Liver (tissue), 9 donors: ENCODE data around the gene HRH3. TPM values are rescaled to one million over a fixed set of nuclear protein-coding genes. Genes with fewer than 3 reads are reported as not detected.

Experiments used
- DNase-seq: peaks from one replicate; pipeline ENCODE4 v3.0.0-alpha.2; 2017; ENCODE audit warnings: low spot score
- H3K27ac ChIP-seq, 2 donors: one replicate each; pipeline ENCODE4 v1.7.0; 2013; ENCODE audit warnings: inconsistent platforms in 2 of 2, low read length in 2 of 2, control low read depth in 1 of 2, low read depth in 1 of 2, mild to moderate bottlenecking in 1 of 2
- H3K27me3 ChIP-seq, 4 donors: one replicate each; pipeline versions ENCODE4 v1.6.1 to v1.7.0; 2013; ENCODE audit warnings: low read length in 3 of 4, inconsistent platforms in 1 of 4, mild to moderate bottlenecking in 1 of 4, moderate library complexity in 1 of 4; ENCODE audit not compliant: control insufficient read depth in 4 of 4, insufficient read depth in 4 of 4
- H3K36me3 ChIP-seq, 4 donors: one replicate each; pipeline versions ENCODE4 v1.6.1 to v1.7.0; 2013; ENCODE audit warnings: low read length in 3 of 4, mild to moderate bottlenecking in 3 of 4, low read depth in 1 of 4, moderate library complexity in 1 of 4; ENCODE audit not compliant: control insufficient read depth in 4 of 4, insufficient read depth in 3 of 4
- H3K4me1 ChIP-seq, 4 donors: one replicate each; pipeline versions ENCODE4 v1.6.1 to v1.7.0; 2013; ENCODE audit warnings: low read length in 3 of 4, mild to moderate bottlenecking in 3 of 4, moderate library complexity in 1 of 4; ENCODE audit not compliant: control insufficient read depth in 4 of 4, insufficient read depth in 4 of 4
- H3K4me3 ChIP-seq, 3 donors: one replicate each; pipeline versions ENCODE4 v1.6.1 to v1.7.0; 2013; ENCODE audit warnings: low read length in 3 of 3, control low read depth in 1 of 3, low read depth in 1 of 3, mild to moderate bottlenecking in 1 of 3
- H3K9ac ChIP-seq, 2 donors: one replicate each; pipeline ENCODE4 v1.7.0; 2013; ENCODE audit warnings: low read length in 2 of 2, mild to moderate bottlenecking in 2 of 2, moderate library complexity in 2 of 2, control low read depth in 1 of 2, low read depth in 1 of 2
- H3K9me3 ChIP-seq, 4 donors: one replicate each; pipeline versions ENCODE4 v1.6.1 to v1.7.0; 2013; ENCODE audit warnings: low read length in 3 of 4; ENCODE audit not compliant: control insufficient read depth in 4 of 4
- CTCF ChIP-seq: fragments of 150-350 bp; IDR thresholded peaks from 2 replicates; pipeline ENCODE4 v1.5.1; 2017; ENCODE audit warnings: improper control_type of control experiment, low read depth, low read length; ENCODE audit not compliant: missing input control
- EGR1 ChIP-seq, 2 donors: IDR thresholded peaks; 2 replicates each; pipeline ENCODE4 v1.6.1; 2016 to 2018; ENCODE audit warnings: antibody characterized with exemption in 2 of 2, low read depth in 2 of 2
- FOXA1 ChIP-seq: IDR thresholded peaks from 2 replicates; pipeline ENCODE4 v1.6.1; 2016; ENCODE audit warnings: antibody characterized with exemption
- FOXA2 ChIP-seq: IDR thresholded peaks from 2 replicates; pipeline ENCODE4 v1.6.1; 2016; ENCODE audit warnings: antibody characterized with exemption
- GABPA ChIP-seq, 2 donors: IDR thresholded peaks in 1 of 2; conservative IDR thresholded peaks in 1 of 2; 2 replicates each; pipeline ENCODE4 v1.6.1; 2016; ENCODE audit warnings: antibody characterized with exemption in 2 of 2, mild to moderate bottlenecking in 1 of 2, moderate library complexity in 1 of 2
- HNF4A ChIP-seq, 2 donors: conservative IDR thresholded peaks; 2 replicates each; pipeline ENCODE4 v1.6.1; 2016; ENCODE audit warnings: antibody characterized with exemption in 2 of 2, mild to moderate bottlenecking in 2 of 2
- HNF4G ChIP-seq: IDR thresholded peaks from 2 replicates; pipeline ENCODE4 v1.6.1; 2016; ENCODE audit warnings: antibody characterized with exemption
- JUND ChIP-seq, 2 donors: IDR thresholded peaks; 2 replicates each; pipeline ENCODE4 v1.6.1; 2016; ENCODE audit warnings: antibody characterized with exemption in 2 of 2
- MAX ChIP-seq: IDR thresholded peaks from 2 replicates; pipeline ENCODE4 v1.6.1; 2016; ENCODE audit warnings: antibody characterized with exemption
- NR2F2 ChIP-seq: IDR thresholded peaks from 2 replicates; pipeline ENCODE4 v1.6.1; 2016; ENCODE audit warnings: antibody characterized with exemption
- RAD21 ChIP-seq, 2 donors: IDR thresholded peaks; 2 replicates each; pipeline ENCODE4 v1.6.1; 2016; ENCODE audit warnings: antibody characterized with exemption in 2 of 2, mild to moderate bottlenecking in 2 of 2
- RXRA ChIP-seq, 2 donors: IDR thresholded peaks; 2 replicates each; pipeline ENCODE4 v1.6.1; 2017 to 2018; ENCODE audit warnings: antibody characterized with exemption in 2 of 2, mild to moderate bottlenecking in 1 of 2
- SP1 ChIP-seq: IDR thresholded peaks from 2 replicates; pipeline ENCODE4 v1.6.1; 2018; ENCODE audit warnings: antibody characterized with exemption, mild to moderate bottlenecking
- YY1 ChIP-seq: IDR thresholded peaks from 2 replicates; pipeline ENCODE4 v1.6.1; 2016; ENCODE audit warnings: antibody characterized with exemption, mild to moderate bottlenecking
- WGBS: extraction: QIAGEN DNeasy Blood & Tissue Kit; methylation state at CpG from one replicate; pipeline ENCODE4 v1.1.7; 2013; 5-methylcytosine and 5-hydroxymethylcytosine counted together
- polyA plus RNA-seq, 2 donors: library from polyadenylated mRNA; stranded (reverse) in 1 of 2; unstranded in 1 of 2; fragments of 200-250 nt in 1 of 2; fragments of >200 nt in 1 of 2; fragmentation: Nextera tagmentation in 1 of 2; extraction: Ambion mirVana in 1 of 2; gene quantifications; one replicate each; pipeline versions ENCODE4 v1.2.1 to v1.2.3, GENCODE V29; 2013 to 2015
- total RNA-seq, 2 donors: library from RNA; depleted of rRNA; stranded (reverse); fragments of >200 nt; gene quantifications; one replicate each; pipeline ENCODE4 v1.2.3, GENCODE V29; 2014
- TF ChIP-seq, protein P1 (sequence below): IDR thresholded peaks from 2 replicates; pipeline ENCODE4 v1.6.1; 2016; ENCODE audit warnings: antibody characterized with exemption
- TF ChIP-seq, protein P2 (sequence below): IDR thresholded peaks from 2 replicates; pipeline ENCODE4 v1.6.1; 2016; ENCODE audit warnings: antibody characterized with exemption, mild to moderate bottlenecking
- TF ChIP-seq, protein P3 (sequence below): IDR thresholded peaks from 2 replicates; pipeline ENCODE4 v1.6.1; 2016; ENCODE audit warnings: antibody characterized with exemption
- donor health status: healthy.
- donor health status: healthy.
- donor health status: healthy.
- donor health status: healthy.
- donor health status: healthy.

The HRH3 gene
- total and polyA plus RNA-seq, 4 donors, result not detected

DNA sequence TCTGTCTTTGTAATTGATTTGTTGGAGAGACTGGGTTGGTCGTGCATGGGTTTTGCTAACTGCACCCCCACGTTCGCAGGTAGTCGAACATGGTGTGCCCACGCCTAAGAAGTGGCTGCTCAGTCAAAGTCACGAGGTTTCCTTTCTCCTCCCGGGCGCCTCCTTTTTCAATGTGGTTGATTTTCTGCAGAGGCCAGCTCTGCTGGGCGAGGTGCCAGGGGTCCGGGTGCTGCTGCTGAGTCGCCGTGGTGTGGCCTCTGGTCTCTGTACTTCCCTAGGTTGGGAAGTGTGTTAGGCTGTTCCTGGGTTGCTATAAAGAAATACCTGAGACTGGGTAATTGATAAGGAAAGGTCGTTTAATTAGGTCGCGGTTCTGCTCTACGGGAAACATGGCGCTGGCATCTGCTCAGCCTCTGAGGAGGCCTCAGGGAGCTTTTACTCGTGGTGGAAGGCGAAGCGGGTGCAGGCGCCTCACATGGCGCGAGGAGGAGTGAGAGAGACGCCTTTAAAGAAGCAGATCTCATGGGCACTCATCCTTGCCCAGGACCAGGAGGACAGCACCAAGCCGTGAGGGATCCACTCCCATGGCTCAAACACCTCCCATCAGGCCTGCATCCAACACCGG lies 32.4 kb upstream of the HRH3 start:
- no peak for TF ChIP-seq CTCF
- TF ChIP-seq EGR1 (IDR thresholded peaks at IDR 0.05; ENCODE audit: low read depth in 2 of 2), result no peak
- TF ChIP-seq, protein P1, sequence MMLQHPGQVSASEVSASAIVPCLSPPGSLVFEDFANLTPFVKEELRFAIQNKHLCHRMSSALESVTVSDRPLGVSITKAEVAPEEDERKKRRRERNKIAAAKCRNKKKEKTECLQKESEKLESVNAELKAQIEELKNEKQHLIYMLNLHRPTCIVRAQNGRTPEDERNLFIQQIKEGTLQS, result no peak
- TF ChIP-seq, protein P2, sequence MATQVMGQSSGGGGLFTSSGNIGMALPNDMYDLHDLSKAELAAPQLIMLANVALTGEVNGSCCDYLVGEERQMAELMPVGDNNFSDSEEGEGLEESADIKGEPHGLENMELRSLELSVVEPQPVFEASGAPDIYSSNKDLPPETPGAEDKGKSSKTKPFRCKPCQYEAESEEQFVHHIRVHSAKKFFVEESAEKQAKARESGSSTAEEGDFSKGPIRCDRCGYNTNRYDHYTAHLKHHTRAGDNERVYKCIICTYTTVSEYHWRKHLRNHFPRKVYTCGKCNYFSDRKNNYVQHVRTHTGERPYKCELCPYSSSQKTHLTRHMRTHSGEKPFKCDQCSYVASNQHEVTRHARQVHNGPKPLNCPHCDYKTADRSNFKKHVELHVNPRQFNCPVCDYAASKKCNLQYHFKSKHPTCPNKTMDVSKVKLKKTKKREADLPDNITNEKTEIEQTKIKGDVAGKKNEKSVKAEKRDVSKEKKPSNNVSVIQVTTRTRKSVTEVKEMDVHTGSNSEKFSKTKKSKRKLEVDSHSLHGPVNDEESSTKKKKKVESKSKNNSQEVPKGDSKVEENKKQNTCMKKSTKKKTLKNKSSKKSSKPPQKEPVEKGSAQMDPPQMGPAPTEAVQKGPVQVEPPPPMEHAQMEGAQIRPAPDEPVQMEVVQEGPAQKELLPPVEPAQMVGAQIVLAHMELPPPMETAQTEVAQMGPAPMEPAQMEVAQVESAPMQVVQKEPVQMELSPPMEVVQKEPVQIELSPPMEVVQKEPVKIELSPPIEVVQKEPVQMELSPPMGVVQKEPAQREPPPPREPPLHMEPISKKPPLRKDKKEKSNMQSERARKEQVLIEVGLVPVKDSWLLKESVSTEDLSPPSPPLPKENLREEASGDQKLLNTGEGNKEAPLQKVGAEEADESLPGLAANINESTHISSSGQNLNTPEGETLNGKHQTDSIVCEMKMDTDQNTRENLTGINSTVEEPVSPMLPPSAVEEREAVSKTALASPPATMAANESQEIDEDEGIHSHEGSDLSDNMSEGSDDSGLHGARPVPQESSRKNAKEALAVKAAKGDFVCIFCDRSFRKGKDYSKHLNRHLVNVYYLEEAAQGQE, result no peak
- no peak for TF ChIP-seq FOXA1
- TF ChIP-seq NR2F2, result no peak
- TF ChIP-seq YY1, result no peak
- no peak for TF ChIP-seq HNF4A (conservative IDR thresholded peaks at IDR 0.05)
- TF ChIP-seq, protein P3, sequence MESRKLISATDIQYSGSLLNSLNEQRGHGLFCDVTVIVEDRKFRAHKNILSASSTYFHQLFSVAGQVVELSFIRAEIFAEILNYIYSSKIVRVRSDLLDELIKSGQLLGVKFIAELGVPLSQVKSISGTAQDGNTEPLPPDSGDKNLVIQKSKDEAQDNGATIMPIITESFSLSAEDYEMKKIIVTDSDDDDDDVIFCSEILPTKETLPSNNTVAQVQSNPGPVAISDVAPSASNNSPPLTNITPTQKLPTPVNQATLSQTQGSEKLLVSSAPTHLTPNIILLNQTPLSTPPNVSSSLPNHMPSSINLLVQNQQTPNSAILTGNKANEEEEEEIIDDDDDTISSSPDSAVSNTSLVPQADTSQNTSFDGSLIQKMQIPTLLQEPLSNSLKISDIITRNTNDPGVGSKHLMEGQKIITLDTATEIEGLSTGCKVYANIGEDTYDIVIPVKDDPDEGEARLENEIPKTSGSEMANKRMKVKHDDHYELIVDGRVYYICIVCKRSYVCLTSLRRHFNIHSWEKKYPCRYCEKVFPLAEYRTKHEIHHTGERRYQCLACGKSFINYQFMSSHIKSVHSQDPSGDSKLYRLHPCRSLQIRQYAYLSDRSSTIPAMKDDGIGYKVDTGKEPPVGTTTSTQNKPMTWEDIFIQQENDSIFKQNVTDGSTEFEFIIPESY, result no peak
- 91% methylated on average over 26 of the region's 26 CpGs for WGBS
- Histone ChIP-seq H3K9ac (no peak overlapping the region), H3K36me3 (peaks cover 2 to 20% (median 8%) of the 10 kb centered on the region in 4 donors), H3K4me1 (no peaks in the 10 kb centered on the region), H3K27me3 (no peaks in the 10 kb centered on the region), H3K9me3 (no peaks in the 10 kb centered on the region), H3K27ac (no peak overlapping the region), H3K4me3 (no peak overlapping the region)
- no peak for DNase-seq

DNA sequence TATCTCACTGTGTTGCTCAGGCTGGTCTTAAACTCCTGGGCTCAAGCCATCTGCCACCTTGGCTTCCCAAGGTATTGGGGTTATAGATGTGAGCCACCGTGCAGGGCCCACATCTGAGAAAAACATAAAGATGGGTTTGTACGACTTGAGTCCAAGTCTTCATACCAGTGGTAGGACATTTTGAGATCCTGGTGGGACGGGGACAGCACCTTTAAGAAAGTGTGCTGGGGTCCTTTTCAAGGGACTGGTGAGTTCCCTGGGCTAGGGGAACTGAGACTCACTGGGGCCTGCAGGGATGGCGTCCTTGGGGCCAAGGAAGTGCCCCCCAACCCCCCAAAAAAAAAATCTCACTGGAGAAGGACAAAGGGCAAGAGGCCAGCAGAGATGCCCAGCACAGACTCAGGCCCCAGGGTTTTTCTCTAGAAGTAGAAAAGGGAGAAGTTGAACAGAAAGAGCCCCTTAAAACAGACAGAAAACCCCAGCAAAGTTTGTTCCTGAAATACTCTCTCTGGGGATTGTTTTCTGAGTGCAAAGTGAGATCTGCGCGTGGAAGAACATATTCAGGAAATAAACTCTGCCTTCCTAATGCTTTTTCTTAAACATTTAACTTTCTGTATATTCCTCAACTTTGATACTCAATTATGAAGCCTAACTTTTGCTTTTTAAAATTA lies 28.9 kb upstream of the HRH3 start:
- WGBS, result 88% methylated on average over 6 of the region's 6 CpGs
- H3K36me3 ChIP-seq, result peaks cover 2 to 5% (median 4%) of the 10 kb centered on the region in 4 donors
- H3K27ac ChIP-seq, result no peak overlapping the region
- no peak overlapping the region for H3K9ac ChIP-seq
- no peak for DNase-seq
- peaks cover 8 to 29% (median 19%) of the 10 kb centered on the region in 4 donors for H3K4me1 ChIP-seq
- H3K4me3 ChIP-seq, result no peak overlapping the region
- no peaks in the 10 kb centered on the region for H3K27me3 ChIP-seq
- no peaks in the 10 kb centered on the region for H3K9me3 ChIP-seq
- TF ChIP-seq JUND (IDR thresholded peaks at IDR 0.05) (no peak), RXRA (IDR thresholded peaks at IDR 0.05) (no peak), FOXA2 (no peak), HNF4A (conservative IDR thresholded peaks at IDR 0.05) (no peak), HNF4G (no peak), MAX (no peak), YY1 (no peak), GABPA (IDR thresholded peaks at IDR 0.05 in 1 of 2, conservative IDR thresholded peaks at IDR 0.05 in 1 of 2) (no peak), RAD21 (IDR thresholded peaks at IDR 0.05) (no peak), SP1 (no peak), FOXA1 (no peak), EGR1 (IDR thresholded peaks at IDR 0.05; ENCODE audit: low read depth in 2 of 2) (no peak)
- TF ChIP-seq, protein P1, result no peak
- TF ChIP-seq, protein P2, result no peak
